Left renal cortex interstitium (tissue), 4 donors: ENCODE results near the gene SLC9B1. TPM values are rescaled to one million over a fixed set of nuclear protein-coding genes. Genes with fewer than 3 reads are reported as not detected.

Source experiments
- DNase-seq, 4 donors: peaks; one replicate each; pipeline ENCODE4 v3.0.0-alpha.2; 2013; ENCODE audit warnings: low read depth in 4 of 4, low spot score in 2 of 4, missing footprints in 1 of 4
- polyA plus RNA-seq, 4 donors: library from polyadenylated mRNA; unstranded; fragments of 120-200 nt; gene quantifications; one replicate each; pipeline ENCODE4 v1.2.1, GENCODE V29; 2013; ENCODE audit not compliant: insufficient read length in 4 of 4

SLC9B1 gene
- polyA plus RNA-seq: 1 to 10 TPM; 2.9 to 4.6 (median 3.4) TPM

GRCh38 chr4:103019308-103020124, at the start of gene SLC9B1:
Gene SLC9B1 (minus strand): TSS chr4:103019705. CDS start chr4:102991711, 27,994 bp downstream.
- peak; percentile 74 to 85 (median 84) for DNase-seq

- no peak for DNase-seq
Measured at GRCh38 chr4:103067841-103068547, 48.5 kb upstream of the SLC9B1 start.

GRCh38 chr4:103060453-103061148, 41.1 kb upstream of the SLC9B1 start:
- no peak for DNase-seq

GRCh38 chr4:103054030-103054429, 34.5 kb upstream of the SLC9B1 start:
- DNase-seq: no peak

GRCh38 chr4:103052779-103053178, 33.3 kb upstream of the SLC9B1 start:
- DNase-seq: no peak

- DNase-seq: no peak
Measured at GRCh38 chr4:103052145-103052544, 32.6 kb upstream of the SLC9B1 start.

- DNase-seq: no peak
Measured at GRCh38 chr4:103050736-103051436, 31.4 kb upstream of the SLC9B1 start.

GRCh38 chr4:103046416-103047290, 27.1 kb upstream of the SLC9B1 start:
- DNase-seq: peak in 3 of 4 donors; percentile 4 to 19 (median 10)

GRCh38 chr4:103044183-103044582, 24.7 kb upstream of the SLC9B1 start:
- no peak for DNase-seq

GRCh38 chr4:103036169-103036568, 16.7 kb upstream of the SLC9B1 start:
- no peak for DNase-seq

- DNase-seq: no peak
Measured at GRCh38 chr4:103032574-103032973, 13.1 kb upstream of the SLC9B1 start.

GRCh38 chr4:103030791-103031190, 11.3 kb upstream of the SLC9B1 start:
- no peak for DNase-seq

- no peak for DNase-seq
Measured at GRCh38 chr4:103029300-103029699, 9.8 kb upstream of the SLC9B1 start.

GRCh38 chr4:103026868-103027267, 7.4 kb upstream of the SLC9B1 start:
- no peak for DNase-seq

- no peak for DNase-seq
Measured at GRCh38 chr4:103024996-103025395, 5.5 kb upstream of the SLC9B1 start.

- no peak for DNase-seq
Measured at GRCh38 chr4:103021120-103021519, 1.6 kb upstream of the SLC9B1 start.

- DNase-seq: peak in 1 of 4 donors; percentile 31
Measured at GRCh38 chr4:103018391-103019307, 856 bp downstream of the SLC9B1 start.

GRCh38 chr4:103012551-103012950, 7.0 kb downstream of the SLC9B1 start:
- DNase-seq: no peak
